Keratinocyte (primary cell): ENCODE measurements around the gene GADD45G. TPM values are rescaled to one million over a fixed set of nuclear protein-coding genes. Genes with fewer than 3 reads are reported as not detected.

Experiments used
- DNase-seq: peaks from one replicate; pipeline ENCODE4 v3.0.0-alpha.2; 2011; ENCODE audit warnings: low read depth, missing footprints, low spot score
- FAIRE-seq: peaks from 2 replicates; lab custom pipeline; 2011; peaks lifted over from hg19 to GRCh38; lab: Jason Lieb, UNC
- H2AFZ ChIP-seq: 2 replicates; pipeline ENCODE4 v1.6.0; 2012; ENCODE audit warnings: low read length, control low read depth, inconsistent platforms; ENCODE audit not compliant: control insufficient read depth
- H3K27ac ChIP-seq: 2 replicates; pipeline ENCODE4 v1.5.1; 2011; ENCODE audit warnings: low read length; ENCODE audit not compliant: control insufficient read depth, insufficient read depth
- H3K27me3 ChIP-seq: 3 replicates; pipeline ENCODE4 v1.6.0; 2011; ENCODE audit warnings: low read length; ENCODE audit not compliant: control insufficient read depth, insufficient read depth; ENCODE audit errors: extremely low read depth
- H3K36me3 ChIP-seq, 2 experiments: 2 replicates in 1 of 2; 3 replicates in 1 of 2; pipeline ENCODE4 v1.5.1; 2011; ENCODE audit warnings: low read length in 2 of 2, mild to moderate bottlenecking in 1 of 2; ENCODE audit not compliant: control insufficient read depth in 2 of 2, insufficient read depth in 2 of 2; ENCODE audit errors: extremely low read depth in 1 of 2
- H3K4me1 ChIP-seq: 3 replicates; pipeline ENCODE4 v1.5.1; 2011; ENCODE audit warnings: low read length; ENCODE audit not compliant: control insufficient read depth, insufficient read depth; ENCODE audit errors: extremely low read depth
- H3K4me2 ChIP-seq: 3 replicates; pipeline ENCODE4 v1.6.0; 2011; ENCODE audit warnings: low read depth, low read length; ENCODE audit not compliant: control insufficient read depth, insufficient read depth; ENCODE audit errors: extremely low read depth
- H3K4me3 ChIP-seq, 3 experiments: fragments of 200-600 bp in 1 of 3; sonication (generic) in 1 of 3; 2 replicates in 2 of 3; 3 replicates in 1 of 3; pipeline ENCODE4 v1.5.1; 2011 to 2016; ENCODE audit warnings: low read length in 3 of 3, mild to moderate bottlenecking in 3 of 3, control low read depth in 2 of 3, inconsistent platforms in 1 of 3, low read depth in 1 of 3, mixed read lengths in 1 of 3, mixed run types in 1 of 3, moderate library complexity in 1 of 3; ENCODE audit not compliant: control insufficient read depth in 2 of 3, insufficient read depth in 2 of 3; ENCODE audit errors: extremely low read depth in 1 of 3
- H3K79me2 ChIP-seq: 2 replicates; pipeline ENCODE4 v1.6.0; 2012; ENCODE audit warnings: low read length; ENCODE audit not compliant: control insufficient read depth, insufficient read depth
- H3K9ac ChIP-seq: 3 replicates; pipeline ENCODE4 v1.6.0; 2011; ENCODE audit warnings: low read length; ENCODE audit not compliant: control insufficient read depth, insufficient read depth; ENCODE audit errors: extremely low read depth
- H3K9me1 ChIP-seq: 3 replicates; pipeline ENCODE4 v1.6.0; 2011; ENCODE audit warnings: low read length; ENCODE audit not compliant: control insufficient read depth, insufficient read depth; ENCODE audit errors: extremely low read depth
- H3K9me3 ChIP-seq: 2 replicates; pipeline ENCODE4 v1.5.1; 2012; ENCODE audit warnings: low read depth, low read length; ENCODE audit not compliant: control insufficient read depth
- H4K20me1 ChIP-seq: 3 replicates; pipeline ENCODE4 v1.6.0; 2011; ENCODE audit warnings: low read length; ENCODE audit not compliant: control insufficient read depth, insufficient read depth; ENCODE audit errors: extremely low read depth
- CTCF ChIP-seq, 3 experiments: IDR thresholded peaks in 1 of 3; conservative IDR thresholded peaks in 1 of 3; optimal IDR thresholded peaks in 1 of 3; 2 replicates in 2 of 3; 3 replicates in 1 of 3; pipeline versions ENCODE3 to v1.5.1; 2011; ENCODE audit warnings: low read length in 3 of 3, mild to moderate bottlenecking in 3 of 3, moderate library complexity in 2 of 3, control low read depth in 1 of 3, inconsistent platforms in 1 of 3; ENCODE audit not compliant: insufficient read depth in 2 of 3; ENCODE audit errors: extremely low read depth in 1 of 3
- EZH2 ChIP-seq: IDR thresholded peaks from one replicate; pipeline ENCODE4 v1.6.1; 2012; ENCODE audit warnings: inconsistent platforms, mild to moderate bottlenecking, low read length, moderate library complexity
- dilution Hi-C: fragments of 300-500 bp; cut with MboI; formaldehyde crosslinking; loops from one replicate; pipeline ENCODE4 v1.7.0; 2020; ENCODE audit warnings: low sequenced_read_pairs; ENCODE audit not compliant: extremely low pct_ligation_motif_present
- polyA plus RNA-seq, 5 experiments: library from polyadenylated mRNA; depleted of rRNA in 3 of 5; stranded (reverse) in 3 of 5; stranded (forward) in 1 of 5; unstranded in 1 of 5; fragments of >200 nt; gene quantifications; 1 replicate in 1 of 5; 2 replicates in 3 of 5; 3 replicates in 1 of 5; pipeline versions ENCODE4 v1.2.1 to v1.2.3, GENCODE V29; 2011 to 2012; ENCODE audit warnings: missing spikeins in 2 of 5, low read depth in 1 of 5, low replicate concordance in 1 of 5

GADD45G gene
- polyA plus RNA-seq, 1 donor (not counting 4 experiments of a cell fraction or from before 2014, with no cell fraction given), result 0.05 TPM

GRCh38 chr9:89610391-89610925, 5.6 kb downstream of the GADD45G start:
- no peaks in the 10 kb centered on the region for H3K79me2 ChIP-seq
- dilution Hi-C loops, result no loop called here
- no peaks in the 10 kb centered on the region for H3K36me3 ChIP-seq
- H4K20me1 ChIP-seq, result no peaks in the 10 kb centered on the region
- peaks cover 4% of the 10 kb centered on the region for H3K9me3 ChIP-seq
- H3K4me1 ChIP-seq, result peaks cover 12% of the 10 kb centered on the region
- H3K4me3 ChIP-seq, result no peak overlapping the region
- H2AFZ ChIP-seq, result no peak overlapping the region
- no peak overlapping the region for H3K9ac ChIP-seq
- H3K27ac ChIP-seq, result no peak overlapping the region
- TF ChIP-seq EZH2 (no peak), CTCF (optimal IDR thresholded peaks at IDR 0.05 in 1 of 3, IDR thresholded peaks at IDR 0.05 in 1 of 3, conservative IDR thresholded peaks at IDR 0.05 in 1 of 3; ENCODE audit: extremely low read depth in 1 of 3, insufficient read depth in 2 of 3, low read length in 3 of 3) (no peak)
- peaks cover 8% of the 10 kb centered on the region for H3K27me3 ChIP-seq
- no peak for FAIRE-seq
- no peak for DNase-seq
- no peak overlapping the region for H3K4me2 ChIP-seq
- H3K9me1 ChIP-seq, result no peaks in the 10 kb centered on the region

GRCh38 chr9:89611425-89611824, 6.6 kb downstream of the GADD45G start:
- FAIRE-seq, result no peak
- no peak for DNase-seq
- H3K36me3 ChIP-seq, result no peaks in the 10 kb centered on the region

More at GRCh38 chr9:89611425-89611824, 6.6 kb downstream of the GADD45G start:
- TF ChIP-seq EZH2, result no peak
- no peak for TF ChIP-seq CTCF (optimal IDR thresholded peaks at IDR 0.05 in 1 of 3, IDR thresholded peaks at IDR 0.05 in 1 of 3, conservative IDR thresholded peaks at IDR 0.05 in 1 of 3; ENCODE audit: extremely low read depth in 1 of 3, insufficient read depth in 2 of 3, low read length in 3 of 3)
- Histone ChIP-seq H3K4me1 (peaks cover 4% of the 10 kb centered on the region), H3K9me3 (peaks cover 4% of the 10 kb centered on the region), H3K9me1 (no peaks in the 10 kb centered on the region), H3K4me3 (no peak overlapping the region), H3K79me2 (no peaks in the 10 kb centered on the region), H3K27me3 (peaks cover 3% of the 10 kb centered on the region), H4K20me1 (no peaks in the 10 kb centered on the region), H2AFZ (no peak overlapping the region), H3K27ac (no peak overlapping the region), H3K4me2 (no peak overlapping the region), H3K9ac (no peak overlapping the region)
- dilution Hi-C loops, result no loop called here
